Measurements from ENCODE around the gene AKR1C3.

GRCh38 chr10:5046410-5046809 lies 47.8 kb upstream of the AKR1C3 start:
- TF ChIP-seq EZH2phosphoT487 (IDR thresholded peaks at IDR 0.05; ENCODE audit: borderline replicate concordance), result no peak
- no peak for TF ChIP-seq CTCF (IDR thresholded peaks at IDR 0.05 in 2 of 3, conservative IDR thresholded peaks at IDR 0.05 in 1 of 3; ENCODE audit: borderline replicate concordance in 1 of 3, insufficient read depth in 1 of 3, low read depth in 2 of 3, low read length in 2 of 3)
- TF ChIP-seq SRF (IDR thresholded peaks at IDR 0.05; ENCODE audit: low read depth), result no peak
- no peak for TF ChIP-seq ZNF274 (IDR thresholded peaks at IDR 0.05; ENCODE audit: low read depth, low read length)
- no peak for TF ChIP-seq ZBTB33 (IDR thresholded peaks at IDR 0.05; ENCODE audit: extremely low read depth, insufficient replicate concordance, low read length)
- no peak for TF ChIP-seq POLR2A (IDR thresholded peaks at IDR 0.05; ENCODE audit: borderline replicate concordance, extremely low read depth, insufficient read depth, insufficient read length)
